ENCODE measurements around the gene PDXP.

The PDXP gene

GRCh38 chr22:37674951-37675929 is 16.7 kb downstream of the PDXP start, which contains the start of gene LGALS1 (continued):
- no peak for TF ChIP-seq ZNF280C (tag by site-specific recombination; IDR thresholded peaks at IDR 0.05)
- no peak for TF ChIP-seq ZNF292 (tag by site-specific recombination; IDR thresholded peaks at IDR 0.05; ENCODE audit: borderline replicate concordance, low read depth)
- no peak for TF ChIP-seq ZFP41 (tag by site-specific recombination; IDR thresholded peaks at IDR 0.05; ENCODE audit: borderline replicate concordance)
- TF ChIP-seq ATF2 (tag by site-specific recombination; IDR thresholded peaks at IDR 0.05; ENCODE audit: low read depth), result no peak
- TF ChIP-seq BCL11A (tag by site-specific recombination; IDR thresholded peaks at IDR 0.05; ENCODE audit: low read depth), result peak; percentile 57; the same call in 1 of the 2 replicates
- no peak for TF ChIP-seq ZNF670 (tag by site-specific recombination; IDR thresholded peaks at IDR 0.05; ENCODE audit: low read depth)
- no peak for TF ChIP-seq YY1 (tag by site-specific recombination; IDR thresholded peaks at IDR 0.05)
- no peak for TF ChIP-seq REPIN1 (tag by site-specific recombination; IDR thresholded peaks at IDR 0.05; ENCODE audit: low read depth)
- TF ChIP-seq ZNF514 (tag by site-specific recombination; IDR thresholded peaks at IDR 0.05), result no peak
- TF ChIP-seq ZNF248 (tag by site-specific recombination; IDR thresholded peaks at IDR 0.05), result no peak
- no peak for TF ChIP-seq ZNF704 (tag by site-specific recombination; IDR thresholded peaks at IDR 0.05)
- no peak for TF ChIP-seq ZNF398 (tag by site-specific recombination; IDR thresholded peaks at IDR 0.05)
- 0 out of 2 replicates have a peak, but pooled peaks have one; percentile 55 for TF ChIP-seq ZNF660 (tag by site-specific recombination; IDR thresholded peaks at IDR 0.05)
- no peak for TF ChIP-seq ZNF169 (tag by site-specific recombination; IDR thresholded peaks at IDR 0.05)
- TF ChIP-seq MEIS1 (CRISPR knock-in tag; IDR thresholded peaks at IDR 0.05; ENCODE audit: borderline replicate concordance), result no peak
- TF ChIP-seq ZBTB17 (tag by site-specific recombination; IDR thresholded peaks at IDR 0.05), result peak; percentile 85
- no peak for TF ChIP-seq ZNF157 (tag by site-specific recombination; IDR thresholded peaks at IDR 0.05)
- TF ChIP-seq KLF16 (tag by site-specific recombination; IDR thresholded peaks at IDR 0.05), result no peak
- no peak for TF ChIP-seq HOXC10 (CRISPR knock-in tag; IDR thresholded peaks at IDR 0.05)
- no peak for TF ChIP-seq PRDM6 (tag by site-specific recombination; IDR thresholded peaks at IDR 0.05)
- TF ChIP-seq KLF10 (tag by site-specific recombination; IDR thresholded peaks at IDR 0.05), result peak; percentile 24; the same call in 1 of the 2 replicates
- no peak for TF ChIP-seq ZNF311 (tag by site-specific recombination; IDR thresholded peaks at IDR 0.05; ENCODE audit: borderline replicate concordance)
- peak; percentile 59 for TF ChIP-seq IKZF3 (tag by site-specific recombination; IDR thresholded peaks at IDR 0.05)
- TF ChIP-seq BCL6B (tag by site-specific recombination; IDR thresholded peaks at IDR 0.05), result no peak
- no peak for TF ChIP-seq ZNF133 (tag by site-specific recombination; IDR thresholded peaks at IDR 0.05)
- TF ChIP-seq ZNF350 (tag by site-specific recombination; IDR thresholded peaks at IDR 0.05), result no peak
- no peak for TF ChIP-seq CTCF (tag by site-specific recombination; IDR thresholded peaks at IDR 0.05)

All from HEK293 (cell line).